Measurements from ENCODE around the gene TRMO. TPM values are rescaled to one million over a fixed set of nuclear protein-coding genes. Genes with fewer than 3 reads are reported as not detected.

Gene TRMO
- total RNA-seq, 1 experiment from 2014 or later, result 8.6 TPM

DNA sequence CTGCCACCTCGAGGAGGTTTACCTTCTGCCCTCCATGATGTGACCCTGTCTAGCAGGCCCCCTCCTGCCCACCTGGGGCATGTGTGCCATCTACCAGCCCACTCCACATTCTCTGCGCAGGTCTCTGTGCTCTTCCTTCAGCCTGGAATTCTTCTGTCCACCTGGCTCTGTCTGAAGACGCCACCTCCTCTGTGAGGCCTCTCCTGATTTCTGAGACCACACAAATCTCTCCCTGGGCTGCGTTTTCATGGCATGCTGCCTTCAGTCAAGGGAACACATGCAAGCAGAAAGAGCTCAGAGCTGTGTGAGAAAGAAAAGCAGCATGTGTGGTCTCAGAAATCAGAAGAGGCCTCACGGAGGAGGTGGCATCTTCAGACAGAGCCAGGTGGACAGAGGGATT lies 47.2 kb downstream of the TRMO start:
- no peak overlapping the region for H3K4me2 ChIP-seq (ENCODE audit: insufficient read depth, insufficient read length, low read length)
- H3K9me3 ChIP-seq (ENCODE audit: control insufficient read depth, low read depth, low read length), result no peaks in the 10 kb centered on the region
- H3K9me3 Mint-ChIP-seq, result peaks cover 2 to 4% of the 10 kb centered on the region in 2 experiments; a peak in 3 of 5 replicates
- H3K9ac ChIP-seq (ENCODE audit: extremely low read depth, insufficient read length, low read length), result no peak overlapping the region
- no peak overlapping the region for H3K4ac ChIP-seq (ENCODE audit: low read depth, low read length)
- H3K4me1 Mint-ChIP-seq, result peaks cover 8 to 9% of the 10 kb centered on the region in 2 experiments
- no peak for DNase-seq
- no peak overlapping the region for H4K5ac ChIP-seq (ENCODE audit: insufficient read length, low read depth, low read length)
- TF ChIP-seq, protein P1, sequence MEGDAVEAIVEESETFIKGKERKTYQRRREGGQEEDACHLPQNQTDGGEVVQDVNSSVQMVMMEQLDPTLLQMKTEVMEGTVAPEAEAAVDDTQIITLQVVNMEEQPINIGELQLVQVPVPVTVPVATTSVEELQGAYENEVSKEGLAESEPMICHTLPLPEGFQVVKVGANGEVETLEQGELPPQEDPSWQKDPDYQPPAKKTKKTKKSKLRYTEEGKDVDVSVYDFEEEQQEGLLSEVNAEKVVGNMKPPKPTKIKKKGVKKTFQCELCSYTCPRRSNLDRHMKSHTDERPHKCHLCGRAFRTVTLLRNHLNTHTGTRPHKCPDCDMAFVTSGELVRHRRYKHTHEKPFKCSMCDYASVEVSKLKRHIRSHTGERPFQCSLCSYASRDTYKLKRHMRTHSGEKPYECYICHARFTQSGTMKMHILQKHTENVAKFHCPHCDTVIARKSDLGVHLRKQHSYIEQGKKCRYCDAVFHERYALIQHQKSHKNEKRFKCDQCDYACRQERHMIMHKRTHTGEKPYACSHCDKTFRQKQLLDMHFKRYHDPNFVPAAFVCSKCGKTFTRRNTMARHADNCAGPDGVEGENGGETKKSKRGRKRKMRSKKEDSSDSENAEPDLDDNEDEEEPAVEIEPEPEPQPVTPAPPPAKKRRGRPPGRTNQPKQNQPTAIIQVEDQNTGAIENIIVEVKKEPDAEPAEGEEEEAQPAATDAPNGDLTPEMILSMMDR (conservative IDR thresholded peaks at IDR 0.05), result no peak
- no peak overlapping the region for H4K91ac ChIP-seq (ENCODE audit: insufficient read length, low read depth, low read length)
- no peak overlapping the region for H4K8ac ChIP-seq (replicated peaks; ENCODE audit: insufficient read length, low read depth, low read length)
- H2BK20ac ChIP-seq (ENCODE audit: low read depth, low read length, poor library complexity, severe bottlenecking), result no peak overlapping the region
- no peak overlapping the region for H2BK15ac ChIP-seq (ENCODE audit: low read depth, low read length)
- no peak overlapping the region for H3K56ac ChIP-seq (ENCODE audit: insufficient read length, low read depth, low read length)
- no peak overlapping the region for H3K23ac ChIP-seq (ENCODE audit: insufficient read length, low read depth, low read length)
- no peak overlapping the region for H3K18ac ChIP-seq (ENCODE audit: insufficient read length, low read depth, low read length)
- no peaks in the 10 kb centered on the region; the same call in 1 of the 2 replicates for H3K4me1 ChIP-seq (ENCODE audit: insufficient read depth, low read length)
- H2AFZ ChIP-seq (ENCODE audit: low read length), result no peak overlapping the region
- no peak overlapping the region for H3T11ph ChIP-seq (ENCODE audit: low read length)
- no peaks in the 10 kb centered on the region for H3K23me2 ChIP-seq (ENCODE audit: insufficient read length, low read depth, low read length, poor library complexity, severe bottlenecking)
- H3K79me1 ChIP-seq (ENCODE audit: insufficient read depth, low read depth, low read length, poor library complexity, severe bottlenecking), result no peaks in the 10 kb centered on the region
- no peaks in the 10 kb centered on the region for H3K27me3 ChIP-seq (ENCODE audit: insufficient read depth, low read length)
- H3K4me3 Mint-ChIP-seq, result no peak overlapping the region
- H4K20me1 ChIP-seq (ENCODE audit: control insufficient read depth, insufficient read depth, insufficient read length), result no peaks in the 10 kb centered on the region
- no peak overlapping the region for H2BK12ac ChIP-seq (ENCODE audit: insufficient read length, low read depth, low read length)
- H3K36me3 Mint-ChIP-seq (ENCODE audit: insufficient read depth in 1 of 3, low read depth in 3 of 3), result no peaks in the 10 kb centered on the region; a peak in 1 of 7 replicates
- H2AK5ac ChIP-seq (ENCODE audit: insufficient read length, low read length), result no peak overlapping the region
- H3K27me3 Mint-ChIP-seq (ENCODE audit: low read depth), result peaks cover 48% of the 10 kb centered on the region
- no peaks in the 10 kb centered on the region for H3K79me2 ChIP-seq (ENCODE audit: insufficient read depth, low read length)
- H3K27ac Mint-ChIP-seq, result no peak overlapping the region
- no peak overlapping the region for H3K14ac ChIP-seq (ENCODE audit: insufficient read depth, low read length)
- no CpG with 5 or more reads among the region's 5 CpGs for WGBS (ENCODE audit: extremely low coverage, insufficient read length, low lambda C conversion rate)
- H2BK120ac ChIP-seq (ENCODE audit: low read depth, low read length, poor library complexity, severe bottlenecking), result no peak overlapping the region
- no peak overlapping the region for H2BK5ac ChIP-seq (ENCODE audit: insufficient read length, low read length)
- no peak overlapping the region for H3K27ac ChIP-seq (ENCODE audit: insufficient read length, low read depth, low read length)

All from H9 (cell line).